ENCODE data around the gene ENTPD6.

ENTPD6 gene

GRCh38 chr20:25243416-25243979 is 48.0 kb downstream of the ENTPD6 start:
- DNase-seq, result no peak
- peaks cover 2% of the 10 kb centered on the region for H3K9me3 ChIP-seq (ENCODE audit: severe bottlenecking)
- no peak overlapping the region for H3K27ac ChIP-seq
- H3K27me3 ChIP-seq (ENCODE audit: insufficient read depth, low read depth, severe bottlenecking), result no peaks in the 10 kb centered on the region
- TF ChIP-seq CTCF (IDR thresholded peaks at IDR 0.05; ENCODE audit: low read depth, low read length), result no peak
- no peak overlapping the region for H3K4me3 ChIP-seq (ENCODE audit: low read depth, low read length)
- H3K36me3 ChIP-seq, result no peaks in the 10 kb centered on the region

GRCh38 chr20:25244976-25245375 is 49.5 kb downstream of the ENTPD6 start:
- no peak for TF ChIP-seq CTCF (IDR thresholded peaks at IDR 0.05; ENCODE audit: low read depth, low read length)
- H3K36me3 ChIP-seq, result no peaks in the 10 kb centered on the region; the same call in 1 of the 2 replicates
- peak overlapping the region; percentile 42 for H3K27ac ChIP-seq
- no peak overlapping the region for H3K4me3 ChIP-seq (ENCODE audit: low read depth, low read length)
- H3K9me3 ChIP-seq (ENCODE audit: severe bottlenecking), result peaks cover 2% of the 10 kb centered on the region
- no peaks in the 10 kb centered on the region for H3K27me3 ChIP-seq (ENCODE audit: insufficient read depth, low read depth, severe bottlenecking)
- no peak for DNase-seq

- H3K36me3 ChIP-seq, result no peaks in the 10 kb centered on the region; the same call in 1 of the 2 replicates
- no peak for TF ChIP-seq CTCF (IDR thresholded peaks at IDR 0.05; ENCODE audit: low read depth, low read length)
- H3K27ac ChIP-seq, result peak overlapping the region; percentile 42
- DNase-seq, result peak; percentile 66
- H3K4me3 ChIP-seq (ENCODE audit: low read depth, low read length), result no peak overlapping the region
- H3K9me3 ChIP-seq (ENCODE audit: severe bottlenecking), result peaks cover 2% of the 10 kb centered on the region
- no peaks in the 10 kb centered on the region for H3K27me3 ChIP-seq (ENCODE audit: insufficient read depth, low read depth, severe bottlenecking)
These were observed 49.9 kb downstream of the ENTPD6 start for GRCh38 chr20:25245461-25245860.

GRCh38 chr20:25246182-25246999 is 50.9 kb downstream of the ENTPD6 start:
- H3K4me3 ChIP-seq (ENCODE audit: low read depth, low read length), result no peak overlapping the region
- TF ChIP-seq CTCF (IDR thresholded peaks at IDR 0.05; ENCODE audit: low read depth, low read length), result no peak

GRCh38 chr20:25247000-25247517 is 51.5 kb downstream of the ENTPD6 start:
- peak; percentile 90 for TF ChIP-seq CTCF (IDR thresholded peaks at IDR 0.05; ENCODE audit: low read depth, low read length)
- Histone ChIP-seq H3K27me3 (ENCODE audit: insufficient read depth, low read depth, severe bottlenecking) (no peaks in the 10 kb centered on the region), H3K27ac (peak overlapping the region; percentile 92), H3K9me3 (ENCODE audit: severe bottlenecking) (peaks cover 2% of the 10 kb centered on the region), H3K4me3 (ENCODE audit: low read depth, low read length) (peak overlapping the region; percentile 77), H3K36me3 (peaks cover 8% of the 10 kb centered on the region)
- peak; percentile 88 for DNase-seq

More at GRCh38 chr20:25246182-25246999, 50.9 kb downstream of the ENTPD6 start:
- Histone ChIP-seq H3K27me3 (ENCODE audit: insufficient read depth, low read depth, severe bottlenecking) (no peaks in the 10 kb centered on the region), H3K36me3 (peaks cover 6% of the 10 kb centered on the region), H3K27ac (peak overlapping the region; percentile 92), H3K9me3 (ENCODE audit: severe bottlenecking) (peaks cover 2% of the 10 kb centered on the region)
- no peak for DNase-seq

All from WERI-Rb-1 (cell line).